GM19025 (cell line): ENCODE results near the gene UBE2E3.
"Not testable (repeated sequence)": the region's sequence is repeated elsewhere in the genome, so short reads cannot be mapped to it uniquely, and the experiment has no call there.

Experiments used
- ATAC-seq: cut with Tn5 transposase; IDR thresholded peaks from one replicate; pipeline ENCODE4 v1.9.1; 2021; ENCODE audit warnings: mild to moderate bottlenecking, low read depth, moderate library complexity; ENCODE audit not compliant: unreplicated experiment

The UBE2E3 gene

GRCh38 chr2:181021199-181021789, 40.9 kb downstream of the UBE2E3 start:
- ATAC-seq: no peak

- no peak for ATAC-seq
These were observed 42.2 kb downstream of the UBE2E3 start for GRCh38 chr2:181022652-181023051.

- no peak for ATAC-seq
These were observed 44.6 kb downstream of the UBE2E3 start for GRCh38 chr2:181025004-181025403.

GRCh38 chr2:181036445-181036844, 56.0 kb downstream of the UBE2E3 start:
- ATAC-seq: peak; percentile 54

- peak; percentile 39 for ATAC-seq
These were observed 56.6 kb downstream of the UBE2E3 start for GRCh38 chr2:181036848-181037603.

- no peak for ATAC-seq
These were observed 57.5 kb downstream of the UBE2E3 start for GRCh38 chr2:181037922-181038321.

GRCh38 chr2:181038796-181039195, 58.4 kb downstream of the UBE2E3 start:
- no peak for ATAC-seq

GRCh38 chr2:181040839-181041238, 60.4 kb downstream of the UBE2E3 start:
- ATAC-seq: not testable (repeated sequence)

- no peak for ATAC-seq
These were observed 61.3 kb downstream of the UBE2E3 start for GRCh38 chr2:181041661-181042060.

- no peak for ATAC-seq
These were observed 62.3 kb downstream of the UBE2E3 start for GRCh38 chr2:181042706-181043105.

- ATAC-seq: no peak
These were observed 66.4 kb downstream of the UBE2E3 start for GRCh38 chr2:181046833-181047232.

- ATAC-seq: no peak
These were observed 67.4 kb downstream of the UBE2E3 start for GRCh38 chr2:181047829-181048228.

GRCh38 chr2:181051861-181052522, 71.6 kb downstream of the UBE2E3 start:
- no peak for ATAC-seq

GRCh38 chr2:181052523-181052891, 72.1 kb downstream of the UBE2E3 start:
- no peak for ATAC-seq

- ATAC-seq: no peak
These were observed 73.9 kb downstream of the UBE2E3 start for GRCh38 chr2:181054256-181054655.

- no peak for ATAC-seq
These were observed 74.4 kb downstream of the UBE2E3 start for GRCh38 chr2:181054843-181055242.

GRCh38 chr2:181058378-181059269, 78.2 kb downstream of the UBE2E3 start:
- ATAC-seq: no peak

GRCh38 chr2:181063696-181064095, 83.3 kb downstream of the UBE2E3 start:
- no peak for ATAC-seq

GRCh38 chr2:181065458-181065857, 85.1 kb downstream of the UBE2E3 start:
- no peak for ATAC-seq

- no peak for ATAC-seq
These were observed 85.9 kb downstream of the UBE2E3 start for GRCh38 chr2:181066333-181066732.
